OCI-LY3 (cell line): Measurements from ENCODE around the gene HOXC6.

Source experiments
- H2AFZ ChIP-seq: fragments of 200-600, 300-600 bp; shearing (Covaris generic); 2 replicates; pipeline ENCODE4 v1.6.0; 2014; ENCODE audit warnings: antibody characterized with exemption, low read depth, low read length
- H3K27ac ChIP-seq: fragments of 200-600, 300-600 bp; sonication (generic); 2 replicates; pipeline ENCODE4 v1.5.1; 2014; ENCODE audit warnings: mild to moderate bottlenecking, low read length, moderate library complexity, mixed read lengths
- H3K27me3 ChIP-seq: fragments of 200-600, 300-600 bp; sonication (generic); 2 replicates; pipeline ENCODE4 v1.6.1; 2014; ENCODE audit warnings: low read depth, low read length, mixed read lengths
- H3K36me3 ChIP-seq: fragments of 200-600, 300-600 bp; sonication (generic); replicated peaks from 2 replicates; pipeline ENCODE3; 2014; ENCODE audit warnings: low read depth, low read length, mixed read lengths
- H3K4me1 ChIP-seq: fragments of 300-600, 200-600 bp; sonication (generic); 2 replicates; pipeline ENCODE4 v1.6.1; 2014; ENCODE audit warnings: low read length, mixed read lengths
- H3K4me2 ChIP-seq: fragments of 200-600, 300-600 bp; sonication (generic); 2 replicates; pipeline ENCODE4 v1.6.1; 2014; ENCODE audit warnings: low read length, mixed read lengths
- H3K4me3 ChIP-seq: fragments of 300-600, 200-600 bp; sonication (generic); 2 replicates; pipeline ENCODE4 v1.5.1; 2014; ENCODE audit warnings: antibody characterized with exemption, mild to moderate bottlenecking, low read length, moderate library complexity
- H3K79me2 ChIP-seq: fragments of 300-600, 200-600 bp; shearing (Covaris generic); 2 replicates; pipeline ENCODE4 v1.6.1; 2014; ENCODE audit warnings: mild to moderate bottlenecking, low read length, mixed read lengths
- H3K9ac ChIP-seq: fragments of 300-600, 200-600 bp; shearing (Covaris generic); 2 replicates; pipeline ENCODE4 v1.6.0; 2014; ENCODE audit warnings: mild to moderate bottlenecking, low read length, moderate library complexity
- H3K9me3 ChIP-seq: fragments of 200-600, 300-600 bp; shearing (Covaris generic); 2 replicates; pipeline ENCODE4 v1.6.1; 2014; ENCODE audit warnings: low read length, mixed read lengths; ENCODE audit not compliant: insufficient read depth
- H4K20me1 ChIP-seq: fragments of 200-600, 300-600 bp; sonication (generic); 2 replicates; pipeline ENCODE4 v1.6.1; 2016; ENCODE audit warnings: low read length, mixed read lengths; ENCODE audit not compliant: insufficient read depth
- EZH2phosphoT487 ChIP-seq: fragments of 200-600 bp; shearing (Covaris generic); IDR thresholded peaks from 2 replicates; pipeline ENCODE4 v1.6.1; 2018; ENCODE audit warnings: antibody characterized with exemption, mixed run types, low read depth
- TF ChIP-seq, protein P1 (sequence below): fragments of 200-600, 300-600 bp; sonication (generic); IDR thresholded peaks from 2 replicates; pipeline ENCODE4 v1.5.1; 2014; ENCODE audit warnings: antibody characterized with exemption, low read length, low read depth

HOXC6 gene

DNA sequence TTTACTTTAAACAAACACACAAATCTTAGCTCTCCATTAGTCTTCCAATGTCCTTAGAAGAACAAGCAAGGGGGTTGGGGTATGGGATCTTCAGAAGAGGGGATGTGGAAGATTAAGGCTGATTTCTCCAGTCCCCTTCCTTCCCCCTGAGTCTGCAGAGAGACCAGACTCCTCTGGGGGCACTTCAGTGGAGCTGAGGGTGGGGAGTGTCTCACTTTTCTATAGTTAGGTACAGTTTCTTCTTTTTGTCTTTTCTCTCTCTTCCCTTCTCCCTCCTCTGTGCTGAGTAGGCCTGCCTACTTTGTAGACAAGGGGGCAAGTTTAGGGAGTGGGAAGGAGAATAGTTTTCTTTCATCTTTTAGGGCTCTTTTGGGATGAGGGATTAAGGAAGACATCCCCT lies 27.9 kb downstream of the HOXC6 start:
- H3K27me3 ChIP-seq = no peaks in the 10 kb centered on the region
- H2AFZ ChIP-seq = no peak overlapping the region
- no peak overlapping the region for H3K9ac ChIP-seq
- no peaks in the 10 kb centered on the region for H4K20me1 ChIP-seq
- H3K36me3 ChIP-seq = peaks cover 16% of the 10 kb centered on the region
- no peak overlapping the region for H3K27ac ChIP-seq
- H3K4me1 ChIP-seq = peaks cover 11% of the 10 kb centered on the region
- H3K4me2 ChIP-seq = 0 out of 2 replicates have a peak overlapping the region, but pooled peaks have one; percentile 31
- H3K4me3 ChIP-seq = no peak overlapping the region
- TF ChIP-seq, protein P1, sequence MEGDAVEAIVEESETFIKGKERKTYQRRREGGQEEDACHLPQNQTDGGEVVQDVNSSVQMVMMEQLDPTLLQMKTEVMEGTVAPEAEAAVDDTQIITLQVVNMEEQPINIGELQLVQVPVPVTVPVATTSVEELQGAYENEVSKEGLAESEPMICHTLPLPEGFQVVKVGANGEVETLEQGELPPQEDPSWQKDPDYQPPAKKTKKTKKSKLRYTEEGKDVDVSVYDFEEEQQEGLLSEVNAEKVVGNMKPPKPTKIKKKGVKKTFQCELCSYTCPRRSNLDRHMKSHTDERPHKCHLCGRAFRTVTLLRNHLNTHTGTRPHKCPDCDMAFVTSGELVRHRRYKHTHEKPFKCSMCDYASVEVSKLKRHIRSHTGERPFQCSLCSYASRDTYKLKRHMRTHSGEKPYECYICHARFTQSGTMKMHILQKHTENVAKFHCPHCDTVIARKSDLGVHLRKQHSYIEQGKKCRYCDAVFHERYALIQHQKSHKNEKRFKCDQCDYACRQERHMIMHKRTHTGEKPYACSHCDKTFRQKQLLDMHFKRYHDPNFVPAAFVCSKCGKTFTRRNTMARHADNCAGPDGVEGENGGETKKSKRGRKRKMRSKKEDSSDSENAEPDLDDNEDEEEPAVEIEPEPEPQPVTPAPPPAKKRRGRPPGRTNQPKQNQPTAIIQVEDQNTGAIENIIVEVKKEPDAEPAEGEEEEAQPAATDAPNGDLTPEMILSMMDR = no peak
- no peak for TF ChIP-seq EZH2phosphoT487
- H3K9me3 ChIP-seq = no peaks in the 10 kb centered on the region
- peaks cover 21% of the 10 kb centered on the region for H3K79me2 ChIP-seq

DNA sequence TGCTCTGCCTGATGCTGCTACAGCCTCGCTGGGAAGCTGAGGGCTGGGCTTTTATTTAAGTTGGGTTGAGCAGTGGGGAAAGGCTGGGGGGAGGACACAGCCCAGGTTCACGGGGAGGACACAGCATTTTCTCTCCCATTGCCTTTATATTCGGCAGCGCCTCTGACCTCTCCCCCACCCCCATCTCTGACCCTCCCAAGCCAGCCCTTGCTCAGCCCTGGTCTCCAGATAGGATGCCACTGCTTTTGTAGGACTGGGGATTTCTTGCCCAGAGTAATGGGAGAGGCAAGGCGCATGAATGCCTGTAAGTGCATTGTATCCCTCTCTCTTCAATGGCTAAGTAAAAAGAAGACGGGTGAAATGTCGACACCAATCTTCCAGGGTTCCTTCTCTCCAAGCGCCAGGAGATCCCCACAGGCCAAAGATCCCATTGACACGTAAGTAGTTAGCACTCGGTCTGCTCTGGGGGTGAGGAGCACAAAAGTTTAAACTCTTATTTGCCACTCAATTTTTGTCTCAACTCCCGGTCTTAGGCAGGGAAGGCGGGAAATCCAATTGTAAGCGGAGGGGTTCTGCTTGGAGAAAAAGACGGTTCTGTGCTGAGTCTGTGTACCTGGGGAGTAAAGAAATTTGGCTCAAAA lies 30.0 kb downstream of the HOXC6 start:
- H3K27ac ChIP-seq = no peak overlapping the region
- no peaks in the 10 kb centered on the region for H3K27me3 ChIP-seq
- H2AFZ ChIP-seq = no peak overlapping the region
- no peak overlapping the region for H3K9ac ChIP-seq
- peaks cover 16% of the 10 kb centered on the region for H3K36me3 ChIP-seq
- H4K20me1 ChIP-seq = no peaks in the 10 kb centered on the region
- H3K4me2 ChIP-seq = no peak overlapping the region
- no peaks in the 10 kb centered on the region for H3K9me3 ChIP-seq
- H3K4me3 ChIP-seq = no peak overlapping the region
- TF ChIP-seq EZH2phosphoT487 = no peak
- TF ChIP-seq, protein P1 = no peak
- H3K4me1 ChIP-seq = peaks cover 4% of the 10 kb centered on the region
- peaks cover 21% of the 10 kb centered on the region for H3K79me2 ChIP-seq

- peaks cover 3% of the 10 kb centered on the region for H3K4me1 ChIP-seq
- no peak for TF ChIP-seq EZH2phosphoT487
- TF ChIP-seq, protein P1 = no peak
- H3K36me3 ChIP-seq = peaks cover 16% of the 10 kb centered on the region
- no peak overlapping the region for H3K27ac ChIP-seq
- H3K27me3 ChIP-seq = no peaks in the 10 kb centered on the region
- no peak overlapping the region for H3K4me2 ChIP-seq
- no peaks in the 10 kb centered on the region for H3K9me3 ChIP-seq
- peaks cover 11% of the 10 kb centered on the region for H3K79me2 ChIP-seq
- no peak overlapping the region for H2AFZ ChIP-seq
- H3K9ac ChIP-seq = no peak overlapping the region
- no peak overlapping the region for H3K4me3 ChIP-seq
- H4K20me1 ChIP-seq = no peaks in the 10 kb centered on the region
Measured at GRCh38 chr12:54059668-54060067, 31.4 kb downstream of the HOXC6 start.

DNA sequence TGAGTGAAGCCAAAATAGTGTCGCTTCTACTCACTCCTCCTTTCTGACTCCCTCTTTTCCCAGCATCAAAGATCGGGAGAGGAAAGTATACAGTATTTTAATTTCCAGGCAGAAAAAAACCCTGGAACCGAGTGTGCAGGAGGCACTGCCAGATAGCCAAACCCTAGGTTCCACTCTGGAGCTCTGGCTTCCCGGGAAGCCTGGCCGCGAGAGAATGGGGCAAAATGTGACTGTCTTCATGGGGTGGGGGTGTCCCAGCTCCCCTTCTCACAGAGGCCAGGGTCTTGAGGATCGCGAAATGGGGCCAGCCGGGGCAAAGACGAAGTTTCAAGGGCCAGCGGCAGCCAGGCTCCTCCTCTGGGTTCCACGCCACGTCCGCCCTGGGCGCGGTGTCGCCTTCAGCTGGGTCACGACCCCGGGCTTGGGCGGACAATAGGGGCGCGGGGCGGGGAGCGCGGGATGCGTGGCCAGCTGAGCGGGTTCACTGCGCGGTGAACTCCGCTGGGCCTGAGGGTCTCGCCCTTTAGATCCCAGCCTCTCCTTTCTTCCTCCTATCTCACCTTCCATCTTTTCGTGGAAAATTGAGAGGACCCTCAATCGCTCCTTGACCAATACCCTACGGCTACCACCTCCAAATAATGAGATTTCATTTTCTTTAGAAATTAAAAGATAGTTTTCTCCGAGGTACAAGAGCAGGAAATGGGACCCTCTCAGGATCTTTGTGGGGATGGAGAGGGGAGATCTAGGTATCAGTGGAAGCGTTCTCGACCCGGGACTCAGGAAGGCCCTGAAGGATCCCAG lies 32.1 kb downstream of the HOXC6 start:
- Histone ChIP-seq H3K36me3 (peaks cover 15% of the 10 kb centered on the region), H3K9ac (no peak overlapping the region), H2AFZ (no peak overlapping the region), H4K20me1 (no peaks in the 10 kb centered on the region), H3K4me3 (no peak overlapping the region), H3K27me3 (no peaks in the 10 kb centered on the region), H3K79me2 (peaks cover 6% of the 10 kb centered on the region; the same call in 1 of the 2 replicates), H3K27ac (no peak overlapping the region), H3K4me1 (no peaks in the 10 kb centered on the region; the same call in 1 of the 2 replicates), H3K9me3 (no peaks in the 10 kb centered on the region), H3K4me2 (no peak overlapping the region)
- TF ChIP-seq, protein P1 = no peak
- TF ChIP-seq EZH2phosphoT487 = no peak
